ENCODE results near the gene SULT2B1.

GRCh38 chr19:48634036-48634342, 82.0 kb downstream of the SULT2B1 start:
- peak; percentile 2 for TF ChIP-seq POLR2A (IDR thresholded peaks at IDR 0.05; ENCODE audit: low read length)
- no peak for TF ChIP-seq GATA1 (IDR thresholded peaks at IDR 0.05; ENCODE audit: low read depth, low read length)

Measured in erythroblast (primary cell).